Activated CD4-positive, alpha-beta T cell treated with anti-CD3 and anti-CD28 coated beads, Interleukin-2, Interleukin-6, amounts not matched to agents 100 ng/mL and 50 ng/mL, durations not matched to agents 16 hours and 8 hours (primary cell): ENCODE measurements around the gene RASGRF2.
"Not testable (repeated sequence)": the region's sequence is repeated elsewhere in the genome, so short reads cannot be mapped to it uniquely, and the experiment has no call there.

Experiments used
- DNase-seq: peaks from one replicate; pipeline ENCODE4 v3.0.0-alpha.2; 2020

The RASGRF2 gene

GRCh38 chr5:81021951-81022687 lies 62.0 kb downstream of the RASGRF2 start:
- DNase-seq, result no peak

- DNase-seq, result no peak
Observed at GRCh38 chr5:81022688-81023084, 62.5 kb downstream of the RASGRF2 start.

- DNase-seq, result no peak
Observed at GRCh38 chr5:81023261-81023970, 63.3 kb downstream of the RASGRF2 start.

- no peak for DNase-seq
Observed at GRCh38 chr5:81027481-81028058, 67.4 kb downstream of the RASGRF2 start.

GRCh38 chr5:81028888-81029287 lies 68.7 kb downstream of the RASGRF2 start:
- not testable (repeated sequence) for DNase-seq

GRCh38 chr5:81029736-81030135 lies 69.6 kb downstream of the RASGRF2 start:
- not testable (repeated sequence) for DNase-seq

- not testable (repeated sequence) for DNase-seq
Observed at GRCh38 chr5:81030236-81031034, 70.3 kb downstream of the RASGRF2 start.

GRCh38 chr5:81035522-81035921 lies 75.4 kb downstream of the RASGRF2 start:
- DNase-seq, result no peak

GRCh38 chr5:81038495-81038894 lies 78.3 kb downstream of the RASGRF2 start:
- no peak for DNase-seq

- DNase-seq, result no peak
Observed at GRCh38 chr5:81044868-81045267, 84.7 kb downstream of the RASGRF2 start.

GRCh38 chr5:81045389-81045807 lies 85.2 kb downstream of the RASGRF2 start:
- no peak for DNase-seq

- DNase-seq, result no peak
Observed at GRCh38 chr5:81046041-81046440, 85.9 kb downstream of the RASGRF2 start.

- no peak for DNase-seq
Observed at GRCh38 chr5:81052325-81052724, 92.2 kb downstream of the RASGRF2 start.

GRCh38 chr5:81053282-81053681 lies 93.1 kb downstream of the RASGRF2 start:
- DNase-seq, result not testable (repeated sequence)

- DNase-seq, result no peak
Observed at GRCh38 chr5:81058121-81058520, 98.0 kb downstream of the RASGRF2 start.

GRCh38 chr5:81065492-81065891 lies 105.3 kb downstream of the RASGRF2 start:
- no peak for DNase-seq

GRCh38 chr5:81066102-81066501 lies 105.9 kb downstream of the RASGRF2 start:
- no peak for DNase-seq

- DNase-seq, result no peak
Observed at GRCh38 chr5:81067406-81067805, 107.2 kb downstream of the RASGRF2 start.

- no peak for DNase-seq
Observed at GRCh38 chr5:81068063-81068462, 107.9 kb downstream of the RASGRF2 start.

GRCh38 chr5:81068635-81069034 lies 108.5 kb downstream of the RASGRF2 start:
- DNase-seq, result no peak

- DNase-seq, result no peak
Observed at GRCh38 chr5:81069990-81070389, 109.8 kb downstream of the RASGRF2 start.

GRCh38 chr5:81070571-81071255 lies 110.5 kb downstream of the RASGRF2 start:
- DNase-seq, result no peak

GRCh38 chr5:81075041-81075440 lies 114.9 kb downstream of the RASGRF2 start:
- DNase-seq, result no peak
